HEK293 (cell line): ENCODE measurements around the gene SLC22A17.

Experiments
- ELK4 ChIP-seq: IDR thresholded peaks from 2 replicates; pipeline ENCODE4 v1.6.1; 2011; ENCODE audit warnings: mild to moderate bottlenecking, low read depth, low read length, borderline replicate concordance
- GLI4 ChIP-seq: fragments of 450-650 bp; formaldehyde crosslinking; IDR thresholded peaks from 2 replicates; pipeline ENCODE4 v1.5.1; 2016; ENCODE audit warnings: missing biosample characterization, missing genetic modification characterization
- KLF9 ChIP-seq: fragments of 450-650 bp; formaldehyde crosslinking; IDR thresholded peaks from 2 replicates; pipeline ENCODE4 v1.5.1; 2016; ENCODE audit warnings: missing biosample characterization, missing genetic modification characterization, low read depth
- OVOL3 ChIP-seq: fragments of 450-650 bp; formaldehyde crosslinking; IDR thresholded peaks from 2 replicates; pipeline ENCODE4 v1.5.1; 2016; ENCODE audit warnings: missing biosample characterization, missing genetic modification characterization
- PBX3 ChIP-seq: sonication (generic); formaldehyde crosslinking; IDR thresholded peaks from 2 replicates; pipeline ENCODE4 v1.8.1; 2022; ENCODE audit warnings: mild to moderate bottlenecking, moderate library complexity, missing genetic modification reagents
- SP2 ChIP-seq: fragments of 450-650 bp; formaldehyde crosslinking; IDR thresholded peaks from 2 replicates; pipeline ENCODE4 v1.5.1; 2016; ENCODE audit warnings: missing biosample characterization, missing genetic modification characterization
- SP7 ChIP-seq: fragments of 450-650 bp; formaldehyde crosslinking; IDR thresholded peaks from 2 replicates; pipeline ENCODE4 v1.5.1; 2016; ENCODE audit warnings: missing biosample characterization, missing genetic modification characterization
- YY1 ChIP-seq: fragments of 450-650 bp; formaldehyde crosslinking; IDR thresholded peaks from 2 replicates; pipeline ENCODE4 v1.5.1; 2018; ENCODE audit warnings: missing biosample characterization, missing genetic modification characterization
- ZBTB20 ChIP-seq: fragments of 450-650 bp; formaldehyde crosslinking; IDR thresholded peaks from 2 replicates; pipeline ENCODE4 v1.5.1; 2016; ENCODE audit warnings: missing biosample characterization, missing genetic modification characterization
- ZFP41 ChIP-seq: fragments of 450-650 bp; formaldehyde crosslinking; IDR thresholded peaks from 2 replicates; pipeline ENCODE4 v1.5.1; 2016; ENCODE audit warnings: missing biosample characterization, missing genetic modification characterization, borderline replicate concordance
- ZIC2 ChIP-seq: fragments of 450-650 bp; formaldehyde crosslinking; IDR thresholded peaks from 2 replicates; pipeline ENCODE4 v1.5.1; 2016; ENCODE audit warnings: missing biosample characterization, missing genetic modification characterization
- ZNF341 ChIP-seq: fragments of 450-650 bp; formaldehyde crosslinking; IDR thresholded peaks from 2 replicates; pipeline ENCODE4; 2016; ENCODE audit warnings: low read depth, missing biosample characterization, missing genetic modification characterization
- ZNF518A ChIP-seq: fragments of 450-650 bp; formaldehyde crosslinking; conservative IDR thresholded peaks from 2 replicates; pipeline ENCODE4 v1.5.1; 2016; ENCODE audit warnings: low read depth, missing biosample characterization, missing genetic modification characterization
- ZNF558 ChIP-seq: fragments of 450-650 bp; formaldehyde crosslinking; IDR thresholded peaks from 2 replicates; pipeline ENCODE4 v1.5.1; 2016; ENCODE audit warnings: missing biosample characterization, missing genetic modification characterization
- ZNF639 ChIP-seq: fragments of 450-650 bp; formaldehyde crosslinking; IDR thresholded peaks from 2 replicates; pipeline ENCODE4 v1.5.1; 2016; ENCODE audit warnings: missing biosample characterization, missing genetic modification characterization
- TF ChIP-seq, protein P1 (sequence below): fragments of 450-650 bp; formaldehyde crosslinking; IDR thresholded peaks from 2 replicates; pipeline ENCODE4 v1.5.1; 2016; ENCODE audit warnings: missing biosample characterization, missing genetic modification characterization
- TF ChIP-seq, protein P2 (sequence below): fragments of 450-650 bp; formaldehyde crosslinking; IDR thresholded peaks from 2 replicates; pipeline ENCODE4 v1.5.1; 2017; ENCODE audit warnings: missing biosample characterization, missing genetic modification characterization
- TF ChIP-seq, protein P3 (sequence below): fragments of 450-650 bp; formaldehyde crosslinking; IDR thresholded peaks from 2 replicates; pipeline ENCODE4 v1.5.1; 2017; ENCODE audit warnings: missing biosample characterization, missing genetic modification characterization
- TF ChIP-seq, protein P4 (sequence below): fragments of 450-650 bp; IDR thresholded peaks from 2 replicates; pipeline ENCODE4 v1.5.1; 2018; ENCODE audit warnings: missing biosample characterization, missing genetic modification characterization

SLC22A17 gene

DNA sequence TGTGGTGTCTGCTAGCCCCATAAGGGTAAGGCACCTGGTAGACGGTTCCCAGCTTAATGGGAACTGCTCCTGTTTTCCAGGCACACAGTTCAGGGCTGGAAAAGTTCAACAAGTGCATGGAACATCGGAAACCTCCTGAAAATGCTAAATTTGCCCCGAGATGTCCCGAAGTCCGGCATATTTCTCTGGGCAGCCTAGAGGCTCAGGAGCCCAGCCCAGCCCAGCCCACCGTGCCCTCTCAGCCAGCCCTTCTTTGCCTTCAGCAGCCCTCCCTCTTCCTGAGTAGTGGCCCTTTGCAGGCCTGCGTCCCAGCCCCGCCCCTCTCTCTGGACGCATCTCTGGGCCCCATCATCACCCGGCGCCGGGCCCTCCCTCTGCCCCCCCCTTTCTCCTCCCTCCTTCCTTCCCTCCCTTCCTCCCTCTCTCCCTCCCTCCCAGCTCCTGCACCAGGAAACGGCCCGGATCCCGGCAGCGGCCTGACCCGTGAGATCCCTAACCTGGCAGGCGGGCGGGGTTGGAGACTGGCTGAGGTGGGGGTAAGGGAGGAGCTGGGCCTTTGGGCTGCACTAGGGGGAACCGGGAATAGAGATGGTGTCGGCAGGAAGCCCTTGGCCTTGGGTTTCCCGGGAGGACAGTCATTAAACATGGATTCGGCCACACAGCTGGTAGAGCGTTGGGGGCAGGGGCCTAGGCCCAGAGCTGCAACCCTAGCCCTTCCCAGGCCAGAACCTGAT, 46.1 kb downstream of the SLC22A17 start, which contains the start of gene BCL2L2 (continued):
- TF ChIP-seq ZBTB20 (tag by site-specific recombination) = peak; percentile 84; the same call in 1 of the 2 replicates
- TF ChIP-seq ZIC2 (tag by site-specific recombination) = peak; percentile 55
- TF ChIP-seq, protein P1, sequence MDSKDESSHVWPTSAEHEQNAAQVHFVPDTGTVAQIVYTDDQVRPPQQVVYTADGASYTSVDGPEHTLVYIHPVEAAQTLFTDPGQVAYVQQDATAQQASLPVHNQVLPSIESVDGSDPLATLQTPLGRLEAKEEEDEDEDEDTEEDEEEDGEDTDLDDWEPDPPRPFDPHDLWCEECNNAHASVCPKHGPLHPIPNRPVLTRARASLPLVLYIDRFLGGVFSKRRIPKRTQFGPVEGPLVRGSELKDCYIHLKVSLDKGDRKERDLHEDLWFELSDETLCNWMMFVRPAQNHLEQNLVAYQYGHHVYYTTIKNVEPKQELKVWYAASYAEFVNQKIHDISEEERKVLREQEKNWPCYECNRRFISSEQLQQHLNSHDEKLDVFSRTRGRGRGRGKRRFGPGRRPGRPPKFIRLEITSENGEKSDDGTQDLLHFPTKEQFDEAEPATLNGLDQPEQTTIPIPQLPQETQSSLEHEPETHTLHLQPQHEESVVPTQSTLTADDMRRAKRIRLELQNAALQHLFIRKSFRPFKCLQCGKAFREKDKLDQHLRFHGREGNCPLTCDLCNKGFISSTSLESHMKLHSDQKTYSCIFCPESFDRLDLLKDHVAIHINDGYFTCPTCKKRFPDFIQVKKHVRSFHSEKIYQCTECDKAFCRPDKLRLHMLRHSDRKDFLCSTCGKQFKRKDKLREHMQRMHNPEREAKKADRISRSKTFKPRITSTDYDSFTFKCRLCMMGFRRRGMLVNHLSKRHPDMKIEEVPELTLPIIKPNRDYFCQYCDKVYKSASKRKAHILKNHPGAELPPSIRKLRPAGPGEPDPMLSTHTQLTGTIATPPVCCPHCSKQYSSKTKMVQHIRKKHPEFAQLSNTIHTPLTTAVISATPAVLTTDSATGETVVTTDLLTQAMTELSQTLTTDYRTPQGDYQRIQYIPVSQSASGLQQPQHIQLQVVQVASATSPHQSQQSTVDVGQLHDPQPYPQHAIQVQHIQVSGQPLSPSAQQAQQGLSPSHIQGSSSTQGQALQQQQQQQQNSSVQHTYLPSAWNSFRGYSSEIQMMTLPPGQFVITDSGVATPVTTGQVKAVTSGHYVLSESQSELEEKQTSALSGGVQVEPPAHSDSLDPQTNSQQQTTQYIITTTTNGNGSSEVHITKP (tag by site-specific recombination) = peak; percentile 81
- no peak for TF ChIP-seq ELK4
- no peak for TF ChIP-seq PBX3 (CRISPR knock-in tag)
- no peak for TF ChIP-seq ZFP41 (tag by site-specific recombination)
- TF ChIP-seq, protein P2, sequence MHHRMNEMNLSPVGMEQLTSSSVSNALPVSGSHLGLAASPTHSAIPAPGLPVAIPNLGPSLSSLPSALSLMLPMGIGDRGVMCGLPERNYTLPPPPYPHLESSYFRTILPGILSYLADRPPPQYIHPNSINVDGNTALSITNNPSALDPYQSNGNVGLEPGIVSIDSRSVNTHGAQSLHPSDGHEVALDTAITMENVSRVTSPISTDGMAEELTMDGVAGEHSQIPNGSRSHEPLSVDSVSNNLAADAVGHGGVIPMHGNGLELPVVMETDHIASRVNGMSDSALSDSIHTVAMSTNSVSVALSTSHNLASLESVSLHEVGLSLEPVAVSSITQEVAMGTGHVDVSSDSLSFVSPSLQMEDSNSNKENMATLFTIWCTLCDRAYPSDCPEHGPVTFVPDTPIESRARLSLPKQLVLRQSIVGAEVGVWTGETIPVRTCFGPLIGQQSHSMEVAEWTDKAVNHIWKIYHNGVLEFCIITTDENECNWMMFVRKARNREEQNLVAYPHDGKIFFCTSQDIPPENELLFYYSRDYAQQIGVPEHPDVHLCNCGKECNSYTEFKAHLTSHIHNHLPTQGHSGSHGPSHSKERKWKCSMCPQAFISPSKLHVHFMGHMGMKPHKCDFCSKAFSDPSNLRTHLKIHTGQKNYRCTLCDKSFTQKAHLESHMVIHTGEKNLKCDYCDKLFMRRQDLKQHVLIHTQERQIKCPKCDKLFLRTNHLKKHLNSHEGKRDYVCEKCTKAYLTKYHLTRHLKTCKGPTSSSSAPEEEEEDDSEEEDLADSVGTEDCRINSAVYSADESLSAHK (tag by site-specific recombination) = no peak
- TF ChIP-seq OVOL3 (tag by site-specific recombination) = peak; percentile 13; the same call in 1 of the 2 replicates
- TF ChIP-seq, protein P3, sequence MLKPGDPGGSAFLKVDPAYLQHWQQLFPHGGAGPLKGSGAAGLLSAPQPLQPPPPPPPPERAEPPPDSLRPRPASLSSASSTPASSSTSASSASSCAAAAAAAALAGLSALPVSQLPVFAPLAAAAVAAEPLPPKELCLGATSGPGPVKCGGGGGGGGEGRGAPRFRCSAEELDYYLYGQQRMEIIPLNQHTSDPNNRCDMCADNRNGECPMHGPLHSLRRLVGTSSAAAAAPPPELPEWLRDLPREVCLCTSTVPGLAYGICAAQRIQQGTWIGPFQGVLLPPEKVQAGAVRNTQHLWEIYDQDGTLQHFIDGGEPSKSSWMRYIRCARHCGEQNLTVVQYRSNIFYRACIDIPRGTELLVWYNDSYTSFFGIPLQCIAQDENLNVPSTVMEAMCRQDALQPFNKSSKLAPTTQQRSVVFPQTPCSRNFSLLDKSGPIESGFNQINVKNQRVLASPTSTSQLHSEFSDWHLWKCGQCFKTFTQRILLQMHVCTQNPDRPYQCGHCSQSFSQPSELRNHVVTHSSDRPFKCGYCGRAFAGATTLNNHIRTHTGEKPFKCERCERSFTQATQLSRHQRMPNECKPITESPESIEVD = no peak
- no peak for TF ChIP-seq ZNF558 (tag by site-specific recombination)
- TF ChIP-seq GLI4 (tag by site-specific recombination) = 0 out of 2 replicates have a peak, but pooled peaks have one; percentile 14
- TF ChIP-seq ZNF341 (tag by site-specific recombination) = peak; percentile 85
- TF ChIP-seq YY1 (tag by site-specific recombination) = peak; percentile 58; the same call in 1 of the 2 replicates
- TF ChIP-seq SP7 (tag by site-specific recombination) = peak; percentile 87
- TF ChIP-seq, protein P4, sequence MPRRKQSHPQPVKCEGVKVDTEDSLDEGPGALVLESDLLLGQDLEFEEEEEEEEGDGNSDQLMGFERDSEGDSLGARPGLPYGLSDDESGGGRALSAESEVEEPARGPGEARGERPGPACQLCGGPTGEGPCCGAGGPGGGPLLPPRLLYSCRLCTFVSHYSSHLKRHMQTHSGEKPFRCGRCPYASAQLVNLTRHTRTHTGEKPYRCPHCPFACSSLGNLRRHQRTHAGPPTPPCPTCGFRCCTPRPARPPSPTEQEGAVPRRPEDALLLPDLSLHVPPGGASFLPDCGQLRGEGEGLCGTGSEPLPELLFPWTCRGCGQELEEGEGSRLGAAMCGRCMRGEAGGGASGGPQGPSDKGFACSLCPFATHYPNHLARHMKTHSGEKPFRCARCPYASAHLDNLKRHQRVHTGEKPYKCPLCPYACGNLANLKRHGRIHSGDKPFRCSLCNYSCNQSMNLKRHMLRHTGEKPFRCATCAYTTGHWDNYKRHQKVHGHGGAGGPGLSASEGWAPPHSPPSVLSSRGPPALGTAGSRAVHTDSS = no peak
- TF ChIP-seq SP2 (tag by site-specific recombination) = peak; percentile 97
- peak; percentile 92 for TF ChIP-seq KLF9 (tag by site-specific recombination)
- peak; percentile 75; the same call in 1 of the 2 replicates for TF ChIP-seq ZNF639 (tag by site-specific recombination)
- TF ChIP-seq ZNF518A (tag by site-specific recombination) = peak; percentile 32; the same call in 1 of the 2 replicates
